HFF-Myc (cell line): ENCODE results near the gene FAM53A.
A peak's percentile ranks its signal among the peaks of the same experiment; 100 is the strongest.

Experiments used
- DNase-seq: peaks from one replicate; pipeline ENCODE4 v3.0.0-alpha.2; 2011; ENCODE audit warnings: low read depth; ENCODE audit errors: extremely low read depth
- H3K4me3 ChIP-seq: replicated peaks from 2 replicates; pipeline ENCODE4 v1.5.1; 2011; ENCODE audit warnings: low read depth, mild to moderate bottlenecking, control low read depth, low read length
- TF ChIP-seq, protein P1 (sequence below): IDR thresholded peaks from 2 replicates; pipeline ENCODE4 v1.5.1; 2012; ENCODE audit warnings: mild to moderate bottlenecking, low read depth, low read length, control low read depth; ENCODE audit errors: missing control alignments

The FAM53A gene

GRCh38 chr4:1690698-1691097 lies 6.6 kb upstream of the FAM53A start:
- no peak for DNase-seq
- H3K4me3 ChIP-seq: no peak overlapping the region
- TF ChIP-seq, protein P1, sequence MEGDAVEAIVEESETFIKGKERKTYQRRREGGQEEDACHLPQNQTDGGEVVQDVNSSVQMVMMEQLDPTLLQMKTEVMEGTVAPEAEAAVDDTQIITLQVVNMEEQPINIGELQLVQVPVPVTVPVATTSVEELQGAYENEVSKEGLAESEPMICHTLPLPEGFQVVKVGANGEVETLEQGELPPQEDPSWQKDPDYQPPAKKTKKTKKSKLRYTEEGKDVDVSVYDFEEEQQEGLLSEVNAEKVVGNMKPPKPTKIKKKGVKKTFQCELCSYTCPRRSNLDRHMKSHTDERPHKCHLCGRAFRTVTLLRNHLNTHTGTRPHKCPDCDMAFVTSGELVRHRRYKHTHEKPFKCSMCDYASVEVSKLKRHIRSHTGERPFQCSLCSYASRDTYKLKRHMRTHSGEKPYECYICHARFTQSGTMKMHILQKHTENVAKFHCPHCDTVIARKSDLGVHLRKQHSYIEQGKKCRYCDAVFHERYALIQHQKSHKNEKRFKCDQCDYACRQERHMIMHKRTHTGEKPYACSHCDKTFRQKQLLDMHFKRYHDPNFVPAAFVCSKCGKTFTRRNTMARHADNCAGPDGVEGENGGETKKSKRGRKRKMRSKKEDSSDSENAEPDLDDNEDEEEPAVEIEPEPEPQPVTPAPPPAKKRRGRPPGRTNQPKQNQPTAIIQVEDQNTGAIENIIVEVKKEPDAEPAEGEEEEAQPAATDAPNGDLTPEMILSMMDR: no peak

GRCh38 chr4:1686440-1687036 lies 2.4 kb upstream of the FAM53A start:
- DNase-seq: no peak
- TF ChIP-seq, protein P1: no peak
- no peak overlapping the region for H3K4me3 ChIP-seq

- no peak for DNase-seq
- TF ChIP-seq, protein P1: no peak
- no peak overlapping the region for H3K4me3 ChIP-seq
These were observed 1.4 kb upstream of the FAM53A start for GRCh38 chr4:1685235-1686150.

- TF ChIP-seq, protein P1: no peak
- H3K4me3 ChIP-seq: peak overlapping the region; percentile 3; the same call in 1 of the 2 replicates
- no peak for DNase-seq
These were observed 557 bp upstream of the FAM53A start for GRCh38 chr4:1684506-1685234.

GRCh38 chr4:1683261-1683735 lies 815 bp downstream of the FAM53A start:
- DNase-seq: peak; percentile 52
- TF ChIP-seq, protein P1: no peak
- H3K4me3 ChIP-seq: peak overlapping the region; percentile 55

DNA sequence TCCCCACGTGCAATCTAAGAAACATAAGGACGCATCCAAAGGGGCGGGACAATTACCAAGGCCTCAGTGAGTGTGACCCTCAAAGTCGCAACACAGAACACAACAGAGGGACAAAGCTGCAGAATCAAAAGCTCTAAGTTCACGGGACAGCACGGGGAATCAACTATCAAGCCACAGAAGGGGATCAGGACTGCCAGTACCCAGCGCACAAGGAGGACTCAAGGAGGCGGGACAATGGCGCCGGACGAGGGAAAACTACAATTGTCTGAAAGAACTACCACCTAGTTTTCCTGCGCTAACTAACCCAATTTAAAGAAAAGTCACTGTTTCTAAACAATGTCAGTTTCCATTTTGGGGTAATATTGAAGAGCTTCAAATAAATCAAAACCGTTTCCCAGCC lies 1.3 kb downstream of the FAM53A start:
- H3K4me3 ChIP-seq: peak overlapping the region; percentile 55
- no peak for DNase-seq
- TF ChIP-seq, protein P1: no peak
